ENCODE results near the gene ARHGAP15. TPM values are rescaled to one million over a fixed set of nuclear protein-coding genes. Genes with fewer than 3 reads are reported as not detected.

The ARHGAP15 gene
- total and polyA plus RNA-seq, 2 experiments from 2014 or later = 0.26 TPM; not detected in 1

DNA sequence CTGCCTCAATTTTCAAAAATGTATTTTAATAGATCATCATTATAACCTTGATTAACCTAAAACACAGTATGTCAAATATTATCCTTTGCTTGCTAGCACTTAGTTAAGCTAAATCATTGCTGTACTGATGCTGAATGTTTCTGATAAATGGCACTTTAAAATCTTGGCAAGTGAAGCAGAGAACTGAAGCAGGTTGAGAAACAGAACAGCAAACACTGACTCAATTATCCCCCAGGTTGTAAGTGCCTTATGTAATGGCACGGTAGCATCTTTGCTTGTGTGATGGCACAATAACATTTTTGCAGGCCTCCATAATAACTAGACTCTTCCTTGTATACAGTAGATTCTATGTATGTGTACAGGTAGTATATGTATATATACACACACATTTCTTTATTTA lies 33.8 kb downstream of the ARHGAP15 start (continued):
- TF ChIP-seq, protein P1, sequence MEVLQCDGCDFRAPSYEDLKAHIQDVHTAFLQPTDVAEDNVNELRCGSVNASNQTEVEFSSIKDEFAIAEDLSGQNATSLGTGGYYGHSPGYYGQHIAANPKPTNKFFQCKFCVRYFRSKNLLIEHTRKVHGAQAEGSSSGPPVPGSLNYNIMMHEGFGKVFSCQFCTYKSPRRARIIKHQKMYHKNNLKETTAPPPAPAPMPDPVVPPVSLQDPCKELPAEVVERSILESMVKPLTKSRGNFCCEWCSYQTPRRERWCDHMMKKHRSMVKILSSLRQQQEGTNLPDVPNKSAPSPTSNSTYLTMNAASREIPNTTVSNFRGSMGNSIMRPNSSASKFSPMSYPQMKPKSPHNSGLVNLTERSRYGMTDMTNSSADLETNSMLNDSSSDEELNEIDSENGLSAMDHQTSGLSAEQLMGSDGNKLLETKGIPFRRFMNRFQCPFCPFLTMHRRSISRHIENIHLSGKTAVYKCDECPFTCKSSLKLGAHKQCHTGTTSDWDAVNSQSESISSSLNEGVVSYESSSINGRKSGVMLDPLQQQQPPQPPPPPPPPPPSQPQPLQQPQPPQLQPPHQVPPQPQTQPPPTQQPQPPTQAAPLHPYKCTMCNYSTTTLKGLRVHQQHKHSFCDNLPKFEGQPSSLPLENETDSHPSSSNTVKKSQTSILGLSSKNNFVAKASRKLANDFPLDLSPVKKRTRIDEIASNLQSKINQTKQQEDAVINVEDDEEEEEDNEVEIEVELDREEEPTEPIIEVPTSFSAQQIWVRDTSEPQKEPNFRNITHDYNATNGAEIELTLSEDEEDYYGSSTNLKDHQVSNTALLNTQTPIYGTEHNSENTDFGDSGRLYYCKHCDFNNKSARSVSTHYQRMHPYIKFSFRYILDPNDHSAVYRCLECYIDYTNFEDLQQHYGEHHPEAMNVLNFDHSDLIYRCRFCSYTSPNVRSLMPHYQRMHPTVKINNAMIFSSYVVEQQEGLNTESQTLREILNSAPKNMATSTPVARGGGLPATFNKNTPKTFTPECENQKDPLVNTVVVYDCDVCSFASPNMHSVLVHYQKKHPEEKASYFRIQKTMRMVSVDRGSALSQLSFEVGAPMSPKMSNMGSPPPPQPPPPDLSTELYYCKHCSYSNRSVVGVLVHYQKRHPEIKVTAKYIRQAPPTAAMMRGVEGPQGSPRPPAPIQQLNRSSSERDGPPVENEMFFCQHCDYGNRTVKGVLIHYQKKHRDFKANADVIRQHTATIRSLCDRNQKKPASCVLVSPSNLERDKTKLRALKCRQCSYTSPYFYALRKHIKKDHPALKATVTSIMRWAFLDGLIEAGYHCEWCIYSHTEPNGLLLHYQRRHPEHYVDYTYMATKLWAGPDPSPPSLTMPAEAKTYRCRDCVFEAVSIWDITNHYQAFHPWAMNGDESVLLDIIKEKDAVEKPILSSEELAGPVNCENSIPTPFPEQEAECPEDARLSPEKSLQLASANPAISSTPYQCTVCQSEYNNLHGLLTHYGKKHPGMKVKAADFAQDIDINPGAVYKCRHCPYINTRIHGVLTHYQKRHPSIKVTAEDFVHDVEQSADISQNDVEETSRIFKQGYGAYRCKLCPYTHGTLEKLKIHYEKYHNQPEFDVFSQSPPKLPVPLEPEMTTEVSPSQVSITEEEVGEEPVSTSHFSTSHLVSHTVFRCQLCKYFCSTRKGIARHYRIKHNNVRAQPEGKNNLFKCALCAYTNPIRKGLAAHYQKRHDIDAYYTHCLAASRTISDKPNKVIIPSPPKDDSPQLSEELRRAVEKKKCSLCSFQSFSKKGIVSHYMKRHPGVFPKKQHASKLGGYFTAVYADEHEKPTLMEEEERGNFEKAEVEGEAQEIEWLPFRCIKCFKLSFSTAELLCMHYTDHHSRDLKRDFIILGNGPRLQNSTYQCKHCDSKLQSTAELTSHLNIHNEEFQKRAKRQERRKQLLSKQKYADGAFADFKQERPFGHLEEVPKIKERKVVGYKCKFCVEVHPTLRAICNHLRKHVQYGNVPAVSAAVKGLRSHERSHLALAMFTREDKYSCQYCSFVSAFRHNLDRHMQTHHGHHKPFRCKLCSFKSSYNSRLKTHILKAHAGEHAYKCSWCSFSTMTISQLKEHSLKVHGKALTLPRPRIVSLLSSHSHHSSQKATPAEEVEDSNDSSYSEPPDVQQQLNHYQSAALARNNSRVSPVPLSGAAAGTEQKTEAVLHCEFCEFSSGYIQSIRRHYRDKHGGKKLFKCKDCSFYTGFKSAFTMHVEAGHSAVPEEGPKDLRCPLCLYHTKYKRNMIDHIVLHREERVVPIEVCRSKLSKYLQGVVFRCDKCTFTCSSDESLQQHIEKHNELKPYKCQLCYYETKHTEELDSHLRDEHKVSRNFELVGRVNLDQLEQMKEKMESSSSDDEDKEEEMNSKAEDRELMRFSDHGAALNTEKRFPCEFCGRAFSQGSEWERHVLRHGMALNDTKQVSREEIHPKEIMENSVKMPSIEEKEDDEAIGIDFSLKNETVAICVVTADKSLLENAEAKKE (CRISPR knock-in tag; IDR thresholded peaks at IDR 0.05) = no peak
- no peak for TF ChIP-seq POLR2AphosphoS5 (IDR thresholded peaks at IDR 0.05; ENCODE audit: low read depth)
- TF ChIP-seq NANOG (IDR thresholded peaks at IDR 0.05; ENCODE audit: borderline replicate concordance) = no peak
- no peak for TF ChIP-seq ZNF331 (CRISPR knock-in tag; IDR thresholded peaks at IDR 0.05; ENCODE audit: low read depth)
- no peak for TF ChIP-seq EZH2phosphoT487 (IDR thresholded peaks at IDR 0.05; ENCODE audit: unreplicated experiment)
- TF ChIP-seq, protein P2, sequence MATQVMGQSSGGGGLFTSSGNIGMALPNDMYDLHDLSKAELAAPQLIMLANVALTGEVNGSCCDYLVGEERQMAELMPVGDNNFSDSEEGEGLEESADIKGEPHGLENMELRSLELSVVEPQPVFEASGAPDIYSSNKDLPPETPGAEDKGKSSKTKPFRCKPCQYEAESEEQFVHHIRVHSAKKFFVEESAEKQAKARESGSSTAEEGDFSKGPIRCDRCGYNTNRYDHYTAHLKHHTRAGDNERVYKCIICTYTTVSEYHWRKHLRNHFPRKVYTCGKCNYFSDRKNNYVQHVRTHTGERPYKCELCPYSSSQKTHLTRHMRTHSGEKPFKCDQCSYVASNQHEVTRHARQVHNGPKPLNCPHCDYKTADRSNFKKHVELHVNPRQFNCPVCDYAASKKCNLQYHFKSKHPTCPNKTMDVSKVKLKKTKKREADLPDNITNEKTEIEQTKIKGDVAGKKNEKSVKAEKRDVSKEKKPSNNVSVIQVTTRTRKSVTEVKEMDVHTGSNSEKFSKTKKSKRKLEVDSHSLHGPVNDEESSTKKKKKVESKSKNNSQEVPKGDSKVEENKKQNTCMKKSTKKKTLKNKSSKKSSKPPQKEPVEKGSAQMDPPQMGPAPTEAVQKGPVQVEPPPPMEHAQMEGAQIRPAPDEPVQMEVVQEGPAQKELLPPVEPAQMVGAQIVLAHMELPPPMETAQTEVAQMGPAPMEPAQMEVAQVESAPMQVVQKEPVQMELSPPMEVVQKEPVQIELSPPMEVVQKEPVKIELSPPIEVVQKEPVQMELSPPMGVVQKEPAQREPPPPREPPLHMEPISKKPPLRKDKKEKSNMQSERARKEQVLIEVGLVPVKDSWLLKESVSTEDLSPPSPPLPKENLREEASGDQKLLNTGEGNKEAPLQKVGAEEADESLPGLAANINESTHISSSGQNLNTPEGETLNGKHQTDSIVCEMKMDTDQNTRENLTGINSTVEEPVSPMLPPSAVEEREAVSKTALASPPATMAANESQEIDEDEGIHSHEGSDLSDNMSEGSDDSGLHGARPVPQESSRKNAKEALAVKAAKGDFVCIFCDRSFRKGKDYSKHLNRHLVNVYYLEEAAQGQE (IDR thresholded peaks at IDR 0.05; ENCODE audit: unreplicated experiment) = no peak
- no peak for TF ChIP-seq STAT1 (IDR thresholded peaks at IDR 0.05; ENCODE audit: unreplicated experiment)

Measured in GM23338 (cell line).